HG03280 (cell line): Measurements from ENCODE around the gene HDDC3.
"Not testable (repeated sequence)": the region's sequence is repeated elsewhere in the genome, so short reads cannot be mapped to it uniquely, and the experiment has no call there.

Experiments used
- ATAC-seq: cut with Tn5 transposase; IDR thresholded peaks from one replicate; pipeline ENCODE4 v1.9.1; 2021; ENCODE audit warnings: mild to moderate bottlenecking, moderate library complexity; ENCODE audit not compliant: unreplicated experiment

The HDDC3 gene

GRCh38 chr15:90933301-90933700 is 952 bp upstream of the HDDC3 start:
- ATAC-seq = no peak

- ATAC-seq = no peak
These were observed 277 bp upstream of the HDDC3 start for GRCh38 chr15:90932660-90932991.

GRCh38 chr15:90931575-90931827 is 848 bp downstream of the HDDC3 start:
- ATAC-seq = no peak

GRCh38 chr15:90930861-90931574 is 1.3 kb downstream of the HDDC3 start:
- ATAC-seq = no peak

GRCh38 chr15:90929246-90930019 is 2.9 kb downstream of the HDDC3 start:
- ATAC-seq = no peak

- ATAC-seq = not testable (repeated sequence)
These were observed 4.2 kb downstream of the HDDC3 start for GRCh38 chr15:90928106-90928505.

GRCh38 chr15:90926766-90927165 is 5.6 kb downstream of the HDDC3 start:
- not testable (repeated sequence) for ATAC-seq

- ATAC-seq = peak; percentile 43
These were observed 8.0 kb downstream of the HDDC3 start for GRCh38 chr15:90924375-90924774.

- ATAC-seq = peak; percentile 86
These were observed 9.5 kb downstream of the HDDC3 start for GRCh38 chr15:90922712-90923322.

- ATAC-seq = no peak
These were observed 10.5 kb downstream of the HDDC3 start for GRCh38 chr15:90921887-90922286.

GRCh38 chr15:90918835-90919234 is 13.5 kb downstream of the HDDC3 start:
- no peak for ATAC-seq

GRCh38 chr15:90918034-90918788 is 14.1 kb downstream of the HDDC3 start:
- no peak for ATAC-seq

- no peak for ATAC-seq
These were observed 14.8 kb downstream of the HDDC3 start for GRCh38 chr15:90917569-90917968.

- no peak for ATAC-seq
These were observed 15.9 kb downstream of the HDDC3 start for GRCh38 chr15:90916461-90916860.

GRCh38 chr15:90915808-90916440 is 16.4 kb downstream of the HDDC3 start:
- no peak for ATAC-seq

- no peak for ATAC-seq
These were observed 17.0 kb downstream of the HDDC3 start for GRCh38 chr15:90915216-90915807.

GRCh38 chr15:90914305-90915080 is 17.9 kb downstream of the HDDC3 start:
- ATAC-seq = no peak

GRCh38 chr15:90913398-90913944 is 18.9 kb downstream of the HDDC3 start:
- ATAC-seq = no peak

- ATAC-seq = no peak
These were observed 19.6 kb downstream of the HDDC3 start for GRCh38 chr15:90912770-90913075.
